ENCODE results near the gene ARHGAP42. TPM values are rescaled to one million over a fixed set of nuclear protein-coding genes. Genes with fewer than 3 reads are reported as not detected.
"Not testable (repeated sequence)": the region's sequence is repeated elsewhere in the genome, so short reads cannot be mapped to it uniquely, and the experiment has no call there.

ARHGAP42 gene
- total RNA-seq, 2 experiments from 2014 or later: not detected

- no peaks in the 10 kb centered on the region for H3K4me1 Mint-ChIP-seq (ENCODE audit: low read depth)
- no peak for DNase-seq
- H3K9me3 Mint-ChIP-seq: peaks cover 5% of the 10 kb centered on the region
- H3K27ac Mint-ChIP-seq: no peak overlapping the region
- H3K36me3 Mint-ChIP-seq: no peaks in the 10 kb centered on the region
- no peak overlapping the region for H3K4me3 Mint-ChIP-seq
- POLR2A ChIA-PET: no interaction called here
- H3K27me3 Mint-ChIP-seq: no peaks in the 10 kb centered on the region
- intact Hi-C loops (cut with micrococcal nuclease): no loop called here
- CTCF ChIA-PET: no interaction called here
Measured at GRCh38 chr11:101010899-101011298, 323.8 kb downstream of the ARHGAP42 start.

DNA sequence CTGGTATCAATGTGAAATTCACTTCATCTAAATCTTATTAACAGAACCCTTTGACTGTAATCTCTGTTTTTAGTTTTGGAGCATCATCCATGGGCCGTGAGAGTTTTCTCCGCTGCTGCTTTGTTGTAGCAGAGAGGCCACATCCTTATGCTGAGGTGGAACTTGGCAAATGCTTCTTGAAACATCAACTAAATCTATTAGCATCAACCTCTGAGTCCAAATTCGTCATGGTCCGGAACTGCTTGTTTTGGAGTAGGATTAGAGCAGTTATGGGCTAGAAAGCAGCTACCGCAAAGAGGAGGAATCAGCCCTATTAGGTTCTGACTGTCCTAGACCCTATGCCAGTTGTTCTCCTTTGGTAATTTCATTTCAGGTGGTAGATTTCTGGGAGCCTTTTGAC, 324.8 kb downstream of the ARHGAP42 start:
- Mint-ChIP-seq H3K27me3 (no peaks in the 10 kb centered on the region), H3K36me3 (no peaks in the 10 kb centered on the region), H3K9me3 (peaks cover 5% of the 10 kb centered on the region), H3K4me3 (no peak overlapping the region), H3K27ac (no peak overlapping the region), H3K4me1 (ENCODE audit: low read depth) (no peaks in the 10 kb centered on the region)
- ChIA-PET POLR2A (no interaction called here), CTCF (no interaction called here)
- intact Hi-C loops (cut with micrococcal nuclease): no loop called here
- DNase-seq: no peak

DNA sequence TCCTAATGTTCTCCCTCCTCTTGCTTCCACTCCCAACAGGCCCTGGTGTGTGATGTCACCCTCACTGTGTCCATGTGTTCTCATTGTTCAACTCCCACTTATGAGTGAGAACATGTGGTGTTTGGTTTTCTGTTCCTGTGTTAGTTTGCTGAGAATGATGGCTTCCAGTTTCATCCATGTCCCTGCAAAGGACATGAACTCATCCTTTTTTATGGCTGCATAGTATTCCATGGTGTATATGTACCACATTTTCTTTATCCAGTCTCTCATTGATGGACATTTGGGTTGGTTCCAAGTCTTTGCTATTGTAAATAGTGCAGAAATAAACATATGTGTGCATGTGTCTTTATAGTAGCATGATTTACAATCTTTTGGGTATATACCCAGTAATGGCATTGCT, 326.6 kb downstream of the ARHGAP42 start:
- DNase-seq; H3K27ac Mint-ChIP-seq; H3K4me3 Mint-ChIP-seq; POLR2A ChIA-PET; H3K4me1 Mint-ChIP-seq (ENCODE audit: low read depth); CTCF ChIA-PET; H3K36me3 Mint-ChIP-seq; H3K27me3 Mint-ChIP-seq; H3K9me3 Mint-ChIP-seq; intact Hi-C loops (cut with micrococcal nuclease): not testable (repeated sequence)

DNA sequence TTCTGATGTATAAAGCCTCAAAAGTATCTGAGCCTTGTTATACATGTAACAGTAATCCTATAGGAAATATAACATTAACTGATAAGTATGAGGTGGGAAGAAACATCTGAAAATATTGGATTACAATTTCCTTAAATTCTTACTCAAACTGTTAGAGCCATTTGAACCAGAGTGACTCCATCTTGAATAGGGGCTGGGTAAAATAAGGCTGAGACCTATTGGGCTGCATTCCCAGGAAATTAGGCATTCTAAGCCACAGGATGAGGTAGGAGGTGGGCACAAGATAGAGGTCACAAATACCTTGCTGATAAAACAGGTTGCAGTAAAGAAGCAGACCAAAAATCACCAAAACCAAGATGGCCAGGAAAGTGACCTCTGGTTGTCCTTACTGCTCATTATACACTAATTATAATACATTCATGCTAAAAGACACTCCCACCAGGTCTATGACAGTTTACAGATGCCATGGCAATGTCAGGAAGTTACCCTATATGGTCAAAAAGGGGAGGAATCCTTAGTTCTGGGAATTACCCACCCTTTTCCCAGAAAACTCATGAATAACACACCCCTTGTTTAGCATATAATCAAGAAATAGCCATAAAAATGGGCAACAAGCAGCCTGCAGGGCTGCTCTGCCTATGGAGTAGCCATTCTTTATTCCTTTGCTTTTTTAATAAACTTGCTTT, 327.7 kb downstream of the ARHGAP42 start:
- POLR2A ChIA-PET: no interaction called here
- H3K27ac Mint-ChIP-seq: no peak overlapping the region
- no peak overlapping the region for H3K4me3 Mint-ChIP-seq

DNA sequence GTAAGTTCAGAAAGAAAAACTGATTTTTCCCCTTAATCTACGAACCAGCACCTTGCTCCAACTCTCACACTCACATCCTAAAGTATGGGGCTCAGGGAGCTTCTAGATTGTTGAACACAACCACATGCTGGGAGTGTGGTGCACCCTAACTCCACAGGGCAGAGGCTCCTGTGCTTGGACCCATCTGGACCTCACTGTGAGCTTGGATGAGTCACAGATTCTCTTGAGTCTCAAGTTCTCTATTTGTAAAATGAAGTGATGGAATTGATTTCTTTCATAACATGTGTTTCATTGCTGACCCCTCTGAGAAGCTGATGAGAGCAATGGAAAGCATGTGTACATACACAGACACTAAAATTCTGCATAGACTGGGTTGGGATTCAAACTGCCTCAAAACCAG, 332.8 kb downstream of the ARHGAP42 start:
- DNase-seq: no peak
- Mint-ChIP-seq H3K4me3 (no peak overlapping the region), H3K4me1 (ENCODE audit: low read depth) (no peaks in the 10 kb centered on the region), H3K27ac (no peak overlapping the region), H3K36me3 (no peaks in the 10 kb centered on the region), H3K9me3 (no peaks in the 10 kb centered on the region), H3K27me3 (no peaks in the 10 kb centered on the region)
- ChIA-PET CTCF (interaction anchor here (0.6 kb wide), 1 partner anchor 71 kb away, joined by 4 read pairs; no protein-coding TSS in a partner anchor), POLR2A (no interaction called here)
- intact Hi-C loops (cut with micrococcal nuclease): no loop called here

More for the DNA sequence above, 327.7 kb downstream of the ARHGAP42 start:
- CTCF ChIA-PET: no interaction called here
- Mint-ChIP-seq H3K4me1 (ENCODE audit: low read depth) (no peaks in the 10 kb centered on the region), H3K9me3 (no peaks in the 10 kb centered on the region), H3K27me3 (no peaks in the 10 kb centered on the region), H3K36me3 (no peaks in the 10 kb centered on the region)
- intact Hi-C loops (cut with micrococcal nuclease): no loop called here
- no peak for DNase-seq

- DNase-seq: no peak
- no peak overlapping the region for H3K4me3 Mint-ChIP-seq
- ChIA-PET CTCF (interaction anchor here (0.6 kb wide), 1 partner anchor 9 kb away, joined by 3 read pairs; no protein-coding TSS in a partner anchor), POLR2A (no interaction called here)
- no peaks in the 10 kb centered on the region for H3K4me1 Mint-ChIP-seq (ENCODE audit: low read depth)
- H3K36me3 Mint-ChIP-seq: no peaks in the 10 kb centered on the region
- intact Hi-C loops (cut with micrococcal nuclease): no loop called here
- H3K9me3 Mint-ChIP-seq: no peaks in the 10 kb centered on the region
- H3K27me3 Mint-ChIP-seq: no peaks in the 10 kb centered on the region
- H3K27ac Mint-ChIP-seq: no peak overlapping the region
Measured at GRCh38 chr11:101022256-101022655, 335.2 kb downstream of the ARHGAP42 start.

- H3K27ac Mint-ChIP-seq: no peak overlapping the region
- no peaks in the 10 kb centered on the region for H3K36me3 Mint-ChIP-seq
- no peaks in the 10 kb centered on the region for H3K4me1 Mint-ChIP-seq (ENCODE audit: low read depth)
- DNase-seq: no peak
- no peaks in the 10 kb centered on the region for H3K27me3 Mint-ChIP-seq
- ChIA-PET POLR2A (no interaction called here), CTCF (no interaction called here)
- H3K4me3 Mint-ChIP-seq: no peak overlapping the region
- H3K9me3 Mint-ChIP-seq: no peaks in the 10 kb centered on the region
- intact Hi-C loops (cut with micrococcal nuclease): no loop called here
Measured at GRCh38 chr11:101028644-101029043, 341.6 kb downstream of the ARHGAP42 start.

DNA sequence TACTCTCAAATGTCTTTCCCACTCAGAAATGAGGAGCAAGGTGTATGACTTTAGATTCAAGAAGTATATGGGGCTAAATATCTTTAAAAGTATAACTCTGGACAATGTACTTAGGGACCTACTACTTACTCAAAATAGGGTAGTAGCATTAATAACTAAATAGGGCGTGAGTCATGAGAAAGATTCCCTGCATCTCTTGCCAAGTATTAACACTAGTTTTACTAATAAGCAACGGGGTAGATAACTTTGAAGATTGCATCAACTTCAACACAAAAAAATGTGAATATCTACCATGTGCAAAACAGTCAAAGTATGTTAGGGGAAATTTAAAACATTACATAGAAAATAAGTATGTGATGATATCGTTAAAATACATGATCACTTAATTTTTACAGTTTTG, 342.9 kb downstream of the ARHGAP42 start:
- Mint-ChIP-seq H3K4me1 (ENCODE audit: low read depth) (no peaks in the 10 kb centered on the region), H3K9me3 (peaks cover 2% of the 10 kb centered on the region), H3K36me3 (no peaks in the 10 kb centered on the region), H3K27me3 (no peaks in the 10 kb centered on the region), H3K27ac (no peak overlapping the region), H3K4me3 (no peak overlapping the region)
- POLR2A ChIA-PET: no interaction called here
- CTCF ChIA-PET: no interaction called here
- DNase-seq: no peak
- intact Hi-C loops (cut with micrococcal nuclease): no loop called here

- ChIA-PET POLR2A (no interaction called here), CTCF (interaction anchor here (1.3 kb wide), 1 partner anchor 8 kb away, joined by 3 read pairs; no protein-coding TSS in a partner anchor)
- Mint-ChIP-seq H3K27ac (no peak overlapping the region), H3K27me3 (no peaks in the 10 kb centered on the region), H3K4me3 (no peak overlapping the region), H3K36me3 (no peaks in the 10 kb centered on the region), H3K4me1 (ENCODE audit: low read depth) (no peaks in the 10 kb centered on the region), H3K9me3 (peaks cover 2% of the 10 kb centered on the region)
- intact Hi-C loops (cut with micrococcal nuclease): no loop called here
- DNase-seq: no peak
Measured at GRCh38 chr11:101030692-101031091, 343.6 kb downstream of the ARHGAP42 start.

- Mint-ChIP-seq H3K4me3 (no peak overlapping the region), H3K4me1 (ENCODE audit: low read depth) (no peaks in the 10 kb centered on the region), H3K27me3 (no peaks in the 10 kb centered on the region), H3K27ac (no peak overlapping the region), H3K36me3 (no peaks in the 10 kb centered on the region), H3K9me3 (peaks cover 2% of the 10 kb centered on the region)
- ChIA-PET CTCF (interaction anchor here (1.3 kb wide), 1 partner anchor 9 kb away, joined by 3 read pairs; no protein-coding TSS in a partner anchor), POLR2A (no interaction called here)
- DNase-seq: no peak
- intact Hi-C loops (cut with micrococcal nuclease): no loop called here
Measured at GRCh38 chr11:101031713-101032112, 344.6 kb downstream of the ARHGAP42 start.

GRCh38 chr11:101032991-101033390, 345.9 kb downstream of the ARHGAP42 start:
- Mint-ChIP-seq H3K36me3 (no peaks in the 10 kb centered on the region), H3K4me1 (ENCODE audit: low read depth) (no peaks in the 10 kb centered on the region), H3K27me3 (no peaks in the 10 kb centered on the region), H3K9me3 (peaks cover 2% of the 10 kb centered on the region), H3K27ac (no peak overlapping the region), H3K4me3 (no peak overlapping the region)
- POLR2A ChIA-PET: no interaction called here
- no peak for DNase-seq
- CTCF ChIA-PET: no interaction called here
- intact Hi-C loops (cut with micrococcal nuclease): no loop called here

GRCh38 chr11:101034076-101034475, 347.0 kb downstream of the ARHGAP42 start:
- H3K4me1 Mint-ChIP-seq (ENCODE audit: low read depth): no peaks in the 10 kb centered on the region

DNA sequence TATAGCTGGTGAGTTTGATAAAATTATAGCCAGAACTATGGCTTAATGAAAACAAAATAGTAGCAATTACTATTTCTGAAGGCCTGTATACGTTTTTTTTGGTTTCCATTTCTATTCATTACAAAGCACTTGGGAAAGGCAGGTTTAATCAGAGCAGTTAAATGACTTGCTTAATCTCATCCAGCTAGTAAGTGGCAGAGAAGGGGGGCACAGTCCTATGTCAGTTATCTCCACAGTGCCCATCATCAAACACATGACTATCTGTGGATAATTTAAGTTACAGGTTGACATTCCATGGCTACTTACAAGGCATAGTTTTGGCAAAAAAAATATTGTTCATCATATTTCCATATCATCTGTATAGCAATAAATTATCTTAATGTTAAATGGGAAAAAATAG, 348.8 kb downstream of the ARHGAP42 start:
- intact Hi-C loops (cut with micrococcal nuclease): no loop called here
- CTCF ChIA-PET: no interaction called here
- POLR2A ChIA-PET: no interaction called here

More at GRCh38 chr11:101034076-101034475, 347.0 kb downstream of the ARHGAP42 start:
- CTCF ChIA-PET: no interaction called here
- Mint-ChIP-seq H3K4me3 (no peak overlapping the region), H3K27me3 (no peaks in the 10 kb centered on the region), H3K36me3 (no peaks in the 10 kb centered on the region), H3K9me3 (peaks cover 2% of the 10 kb centered on the region), H3K27ac (no peak overlapping the region)
- POLR2A ChIA-PET: no interaction called here
- no peak for DNase-seq
- intact Hi-C loops (cut with micrococcal nuclease): no loop called here

More for the DNA sequence above, 348.8 kb downstream of the ARHGAP42 start:
- no peaks in the 10 kb centered on the region for H3K4me1 Mint-ChIP-seq (ENCODE audit: low read depth)
- H3K27me3 Mint-ChIP-seq: no peaks in the 10 kb centered on the region
- peaks cover 2% of the 10 kb centered on the region for H3K9me3 Mint-ChIP-seq
- no peak overlapping the region for H3K27ac Mint-ChIP-seq
- H3K36me3 Mint-ChIP-seq: no peaks in the 10 kb centered on the region
- H3K4me3 Mint-ChIP-seq: no peak overlapping the region
- DNase-seq: no peak
